Kidney epithelial cell (primary cell): Measurements from ENCODE around the gene RASSF3. TPM values are rescaled to one million over a fixed set of nuclear protein-coding genes. Genes with fewer than 3 reads are reported as not detected.

Experiments
- DNase-seq: peaks from one replicate; pipeline ENCODE4 v3.0.0-alpha.2; 2010; ENCODE audit warnings: low read depth
- H3K27me3 ChIP-seq: 2 replicates; pipeline ENCODE4 v1.6.0; 2011; ENCODE audit warnings: low read length; ENCODE audit not compliant: control insufficient read depth, insufficient read depth
- H3K36me3 ChIP-seq: 2 replicates; pipeline ENCODE4 v1.5.1; 2011; ENCODE audit warnings: low read length; ENCODE audit not compliant: control insufficient read depth, insufficient read depth
- H3K4me3 ChIP-seq: 2 replicates; pipeline ENCODE4 v1.5.1; 2011; ENCODE audit warnings: low read depth, mild to moderate bottlenecking, control low read depth, low read length
- total RNA-seq: library from RNA; depleted of rRNA; stranded (reverse); fragments of >200 nt; gene quantifications from 2 replicates; pipeline ENCODE4 v1.2.3, GENCODE V29; 2015
- TF ChIP-seq, protein P1 (sequence below): IDR thresholded peaks from 2 replicates; pipeline ENCODE4 v1.5.1; 2011; ENCODE audit warnings: mild to moderate bottlenecking, moderate library complexity, low read length, control low read depth, inconsistent platforms; ENCODE audit not compliant: insufficient read depth, poor library complexity, severe bottlenecking

Gene RASSF3
- total RNA-seq, 1 donor from 2014 or later, result 25.7 TPM

DNA sequence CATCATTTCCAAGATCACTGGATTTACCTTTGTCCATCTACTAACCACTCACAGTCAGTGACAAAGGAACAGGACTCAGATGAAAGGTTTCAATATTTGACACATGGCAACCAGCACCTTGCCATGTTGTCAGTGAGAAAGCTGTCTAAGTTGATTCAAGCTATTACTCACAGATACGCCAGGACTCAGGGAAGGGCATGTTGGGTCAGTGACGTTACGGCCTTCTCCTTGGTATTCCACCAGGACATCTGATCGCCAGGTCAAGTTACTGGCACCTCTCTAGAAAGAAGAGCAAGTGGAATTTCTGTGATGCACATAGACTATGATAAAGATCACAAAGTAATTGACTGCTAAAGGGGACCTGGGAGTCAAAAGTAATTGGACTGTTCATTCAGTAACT, 112.5 kb downstream of the RASSF3 start:
- Histone ChIP-seq H3K36me3 (peaks cover 1% of the 10 kb centered on the region), H3K27me3 (no peaks in the 10 kb centered on the region), H3K4me3 (no peak overlapping the region)
- DNase-seq, result no peak
- TF ChIP-seq, protein P1, sequence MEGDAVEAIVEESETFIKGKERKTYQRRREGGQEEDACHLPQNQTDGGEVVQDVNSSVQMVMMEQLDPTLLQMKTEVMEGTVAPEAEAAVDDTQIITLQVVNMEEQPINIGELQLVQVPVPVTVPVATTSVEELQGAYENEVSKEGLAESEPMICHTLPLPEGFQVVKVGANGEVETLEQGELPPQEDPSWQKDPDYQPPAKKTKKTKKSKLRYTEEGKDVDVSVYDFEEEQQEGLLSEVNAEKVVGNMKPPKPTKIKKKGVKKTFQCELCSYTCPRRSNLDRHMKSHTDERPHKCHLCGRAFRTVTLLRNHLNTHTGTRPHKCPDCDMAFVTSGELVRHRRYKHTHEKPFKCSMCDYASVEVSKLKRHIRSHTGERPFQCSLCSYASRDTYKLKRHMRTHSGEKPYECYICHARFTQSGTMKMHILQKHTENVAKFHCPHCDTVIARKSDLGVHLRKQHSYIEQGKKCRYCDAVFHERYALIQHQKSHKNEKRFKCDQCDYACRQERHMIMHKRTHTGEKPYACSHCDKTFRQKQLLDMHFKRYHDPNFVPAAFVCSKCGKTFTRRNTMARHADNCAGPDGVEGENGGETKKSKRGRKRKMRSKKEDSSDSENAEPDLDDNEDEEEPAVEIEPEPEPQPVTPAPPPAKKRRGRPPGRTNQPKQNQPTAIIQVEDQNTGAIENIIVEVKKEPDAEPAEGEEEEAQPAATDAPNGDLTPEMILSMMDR, result no peak

DNA sequence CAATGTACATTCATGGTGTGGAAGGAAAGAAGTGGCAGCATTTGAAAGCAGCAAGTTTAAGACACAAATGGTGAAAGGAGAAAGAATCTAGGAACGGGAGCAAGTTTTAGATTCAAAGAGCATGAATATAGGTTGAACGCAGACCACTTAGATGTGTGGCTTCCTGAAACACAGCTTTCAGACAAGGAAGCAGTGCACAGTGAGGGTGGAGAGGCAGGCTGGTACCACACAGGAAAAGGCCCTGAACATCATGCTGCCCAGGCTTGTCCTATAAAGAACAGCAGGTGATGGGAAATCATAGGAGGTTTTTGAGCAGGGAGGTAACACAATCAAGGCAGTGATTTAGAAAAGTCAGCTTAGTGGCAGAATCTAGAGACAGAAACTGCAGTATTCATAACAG, 113.3 kb downstream of the RASSF3 start:
- H3K27me3 ChIP-seq, result no peaks in the 10 kb centered on the region
- H3K4me3 ChIP-seq, result no peak overlapping the region
- DNase-seq, result no peak
- TF ChIP-seq, protein P1, result no peak
- H3K36me3 ChIP-seq, result peaks cover 1% of the 10 kb centered on the region

DNA sequence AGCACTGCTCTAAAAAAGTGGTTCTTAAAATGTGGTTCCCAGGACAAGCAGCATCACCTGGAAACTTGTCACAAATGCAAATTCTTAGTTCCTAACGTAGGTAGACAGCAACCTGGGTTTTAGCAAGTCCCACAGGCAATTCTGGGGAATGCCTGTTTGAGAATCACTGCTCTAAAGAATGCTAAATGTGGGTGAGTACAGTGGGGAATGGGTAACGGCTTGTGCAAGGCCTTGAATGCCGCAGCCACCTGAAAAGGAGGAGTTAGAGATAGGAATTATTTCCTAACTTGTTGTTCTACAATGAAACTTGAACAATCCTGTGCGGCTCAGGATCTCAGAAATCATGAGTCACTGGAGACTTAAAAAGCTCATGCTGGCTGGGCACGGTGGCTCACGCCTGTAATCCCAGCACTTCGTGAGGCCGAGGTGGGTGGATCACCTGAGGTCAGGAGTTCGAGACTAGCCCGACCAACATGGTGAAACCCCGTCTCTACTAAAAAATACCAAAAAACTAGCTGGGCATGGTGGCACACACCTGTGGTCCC, 114.0 kb downstream of the RASSF3 start:
- DNase-seq, result no peak
- TF ChIP-seq, protein P1, result no peak
- Histone ChIP-seq H3K36me3 (peaks cover 1% of the 10 kb centered on the region), H3K27me3 (no peaks in the 10 kb centered on the region), H3K4me3 (no peak overlapping the region)

DNA sequence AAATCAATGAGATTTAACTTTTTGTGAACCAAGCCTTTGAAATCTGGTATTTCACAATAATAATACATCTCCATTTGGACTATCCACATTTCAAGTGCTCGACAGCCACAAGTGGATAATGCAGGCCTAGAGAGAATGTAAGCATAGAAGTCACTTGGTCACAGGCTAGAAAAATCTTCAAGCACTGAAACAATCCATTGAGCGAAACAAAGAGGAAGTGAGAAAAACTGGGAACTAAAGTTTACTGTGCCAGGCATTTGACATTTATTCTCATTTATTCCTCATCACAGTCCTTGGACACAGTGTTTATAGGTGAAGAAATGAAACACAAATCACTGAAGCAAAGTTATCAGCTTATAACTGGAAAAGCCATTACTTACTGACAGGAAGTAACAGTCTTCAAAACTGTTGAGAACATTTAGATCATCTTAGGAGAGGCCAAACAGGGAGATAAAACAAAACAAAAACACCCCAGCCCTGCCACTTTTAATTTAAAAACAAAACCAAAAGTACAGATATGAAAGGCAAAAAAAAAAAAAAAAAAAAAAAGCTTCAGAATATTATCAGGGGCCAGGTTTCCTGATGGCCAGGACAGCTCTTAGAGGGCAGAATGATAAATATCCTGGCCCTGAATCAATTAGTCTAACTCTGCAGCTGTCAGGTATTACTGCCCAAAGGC, 119.8 kb downstream of the RASSF3 start:
- Histone ChIP-seq H3K36me3 (no peaks in the 10 kb centered on the region), H3K27me3 (no peaks in the 10 kb centered on the region), H3K4me3 (no peak overlapping the region)
- DNase-seq, result no peak
- TF ChIP-seq, protein P1, result no peak

DNA sequence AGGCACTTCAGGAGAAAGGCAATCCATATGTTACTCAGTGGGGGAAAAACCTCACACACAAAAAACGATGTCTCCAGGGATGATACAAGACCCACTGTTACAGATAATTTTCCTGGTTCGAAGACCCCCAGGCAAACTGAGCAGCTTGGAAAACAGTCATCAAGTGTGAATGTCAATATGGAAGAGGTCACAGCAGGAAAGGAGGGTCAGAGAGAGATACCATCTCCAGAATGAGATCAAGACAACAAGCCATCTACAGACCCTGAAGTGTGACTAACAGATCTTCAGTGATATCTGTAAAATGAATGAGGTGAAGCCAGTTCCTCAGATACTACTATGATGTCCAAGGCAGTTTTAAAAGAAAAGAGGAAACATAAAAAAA, 120.3 kb downstream of the RASSF3 start:
- DNase-seq, result no peak
- TF ChIP-seq, protein P1, result no peak
- H3K4me3 ChIP-seq, result no peak overlapping the region
- H3K36me3 ChIP-seq, result no peaks in the 10 kb centered on the region
- no peaks in the 10 kb centered on the region for H3K27me3 ChIP-seq

DNA sequence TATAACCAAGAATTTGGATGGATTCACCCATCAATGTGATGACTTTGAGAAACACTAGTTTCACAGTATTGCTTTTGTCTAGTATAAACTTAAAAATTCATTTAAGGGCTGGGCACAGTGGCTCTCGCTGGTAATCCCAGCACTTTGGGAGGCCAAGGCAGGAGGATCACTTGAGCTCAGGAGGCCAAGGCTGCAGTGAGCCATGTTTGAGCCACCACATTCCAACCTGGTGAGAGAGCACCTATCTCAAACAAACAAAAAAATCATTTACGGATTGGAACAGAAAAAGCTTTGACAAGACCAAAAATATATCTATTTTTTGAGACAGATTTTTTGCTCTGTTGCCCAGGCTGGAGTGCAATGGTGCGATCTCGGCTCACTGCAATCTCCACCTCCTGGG, 121.4 kb downstream of the RASSF3 start:
- Histone ChIP-seq H3K36me3 (no peaks in the 10 kb centered on the region), H3K4me3 (no peak overlapping the region), H3K27me3 (no peaks in the 10 kb centered on the region)
- TF ChIP-seq, protein P1, result no peak
- DNase-seq, result no peak
